WTC11 (cell line): ENCODE results near the gene MUC21. TPM values are rescaled to one million over a fixed set of nuclear protein-coding genes. Genes with fewer than 3 reads are reported as not detected.

ENCODE experiments used
- ATAC-seq: fragments of 200-7000 bp; cut with Tn5 transposase; 2 replicates; pipeline ENCODE4 v1.10.0; 2021; ENCODE audit warnings: mild to moderate bottlenecking, moderate library complexity
- CTCF ChIA-PET: fragments of 300-600 bp; sonication (Branson Sonifier 250); formaldehyde crosslinking; loops from one replicate; lab custom pipeline; 2021; ENCODE audit warnings: antibody characterized with exemption; lab: Charles Lee
- POLR2A ChIA-PET: fragments of 350-600 bp; sonication (Branson Sonifier 250); formaldehyde crosslinking; loops from one replicate; lab custom pipeline; 2021; ENCODE audit warnings: antibody characterized with exemption; lab: Charles Lee
- DNase-seq: peaks from one replicate; pipeline ENCODE4 v3.0.0; 2021; ENCODE audit warnings: low spot score
- H3K27ac Mint-ChIP-seq: 2 replicates; pipeline ENCODE4 v1.8.0; 2021; ENCODE audit warnings: mixed read lengths
- H3K27me3 Mint-ChIP-seq: 2 replicates; pipeline ENCODE4 v1.8.0; 2021; ENCODE audit warnings: low read depth, mild to moderate bottlenecking, moderate library complexity, mixed read lengths
- H3K36me3 Mint-ChIP-seq: 2 replicates; pipeline ENCODE4 v1.8.0; 2021; ENCODE audit warnings: mixed read lengths
- H3K4me1 Mint-ChIP-seq: 2 replicates; pipeline ENCODE4 v1.8.0; 2022; ENCODE audit warnings: mixed read lengths
- H3K4me3 Mint-ChIP-seq: 2 replicates; pipeline ENCODE4 v1.8.0; 2021; ENCODE audit warnings: mild to moderate bottlenecking, moderate library complexity, mixed read lengths
- H3K9me3 Mint-ChIP-seq: 2 replicates; pipeline ENCODE4 v1.8.0; 2021; ENCODE audit warnings: mixed read lengths
- ATF1 ChIP-seq: sonication (generic); formaldehyde crosslinking; IDR thresholded peaks from 2 replicates; pipeline ENCODE4 v1.8.1; 2023; ENCODE audit warnings: mild to moderate bottlenecking, moderate library complexity, missing genetic modification reagents
- CREB1 ChIP-seq: sonication (generic); formaldehyde crosslinking; IDR thresholded peaks from 2 replicates; pipeline ENCODE4 v1.8.0; 2023; ENCODE audit warnings: mild to moderate bottlenecking, missing genetic modification reagents
- EMX1 ChIP-seq: fragments of 250-450 bp; sonication (Bioruptor Pico); IDR thresholded peaks from 2 replicates; pipeline ENCODE4 v1.8.0; 2021; ENCODE audit warnings: mild to moderate bottlenecking
- ERG ChIP-seq: fragments of 250-450 bp; sonication (Bioruptor Pico); IDR thresholded peaks from 2 replicates; pipeline ENCODE4 v1.8.0; 2021; ENCODE audit warnings: mild to moderate bottlenecking
- ETV6 ChIP-seq: sonication (generic); formaldehyde crosslinking; IDR thresholded peaks from 2 replicates; pipeline ENCODE4 v1.8.1; 2022; ENCODE audit warnings: mild to moderate bottlenecking, missing genetic modification reagents
- FOXK1 ChIP-seq: sonication (generic); formaldehyde crosslinking; IDR thresholded peaks from 2 replicates; pipeline ENCODE4 v1.8.0; 2022; ENCODE audit warnings: mild to moderate bottlenecking, moderate library complexity, missing genetic modification reagents
- NR3C1 ChIP-seq: sonication (generic); formaldehyde crosslinking; conservative IDR thresholded peaks from 2 replicates; pipeline ENCODE4 v1.8.1; 2023; ENCODE audit warnings: low read depth, mild to moderate bottlenecking, missing genetic modification reagents
- PRRX2 ChIP-seq: fragments of 250-450 bp; sonication (Bioruptor Pico); IDR thresholded peaks from 2 replicates; pipeline ENCODE4 v1.8.0; 2021; ENCODE audit warnings: mild to moderate bottlenecking
- SMAD4 ChIP-seq: sonication (generic); formaldehyde crosslinking; IDR thresholded peaks from 2 replicates; pipeline ENCODE4 v1.8.0; 2022; ENCODE audit warnings: mild to moderate bottlenecking, missing genetic modification reagents
- TCF7 ChIP-seq: sonication (generic); formaldehyde crosslinking; IDR thresholded peaks from 2 replicates; pipeline ENCODE4 v1.8.0; 2022; ENCODE audit warnings: mild to moderate bottlenecking, low read depth, missing genetic modification reagents, moderate library complexity
- ZBTB21 ChIP-seq: sonication (generic); formaldehyde crosslinking; IDR thresholded peaks from 2 replicates; pipeline ENCODE4 v1.8.1; 2023; ENCODE audit warnings: mild to moderate bottlenecking, missing genetic modification reagents, borderline replicate concordance
- ZNF219 ChIP-seq: sonication (generic); formaldehyde crosslinking; IDR thresholded peaks from 2 replicates; pipeline ENCODE4 v1.8.0; 2023; ENCODE audit warnings: missing genetic modification reagents, mild to moderate bottlenecking, borderline replicate concordance
- ZNF263 ChIP-seq: sonication (generic); formaldehyde crosslinking; IDR thresholded peaks from 2 replicates; pipeline ENCODE4 v1.8.1; 2022; ENCODE audit warnings: low read depth, mild to moderate bottlenecking, moderate library complexity, missing genetic modification reagents
- ZNF281 ChIP-seq: sonication (generic); formaldehyde crosslinking; IDR thresholded peaks from 2 replicates; pipeline ENCODE4 v1.8.0; 2023; ENCODE audit warnings: mild to moderate bottlenecking, missing genetic modification reagents
- ZNF423 ChIP-seq: fragments of 250-450 bp; sonication (Bioruptor Pico); IDR thresholded peaks from 2 replicates; pipeline ENCODE4 v2.1.2; 2022; ENCODE audit warnings: mild to moderate bottlenecking, moderate library complexity
- total RNA-seq: library from RNA; stranded (reverse); gene quantifications from 3 replicates; pipeline ENCODE4 v1.2.3, GENCODE V29; 2021
- TF ChIP-seq, protein P1 (sequence below): sonication (generic); formaldehyde crosslinking; IDR thresholded peaks from 2 replicates; pipeline ENCODE4 v1.8.0; 2023; ENCODE audit warnings: missing genetic modification reagents
- TF ChIP-seq, protein P2 (sequence below): sonication (generic); formaldehyde crosslinking; conservative IDR thresholded peaks from 2 replicates; pipeline ENCODE4 v1.8.1; 2023; ENCODE audit warnings: mild to moderate bottlenecking, low read depth, missing genetic modification reagents, moderate library complexity

Gene MUC21
- total RNA-seq, 1 experiment from 2014 or later = not detected

- Mint-ChIP-seq H3K27me3 (peaks cover 74% of the 10 kb centered on the region), H3K36me3 (no peaks in the 10 kb centered on the region), H3K27ac (no peak overlapping the region), H3K4me1 (peaks cover 24% of the 10 kb centered on the region), H3K9me3 (peaks cover 32% of the 10 kb centered on the region), H3K4me3 (peak overlapping the region; percentile 64)
- ATAC-seq (peak; percentile 13; the same call in 1 of the 2 replicates), DNase-seq (no peak)
- ChIA-PET POLR2A (no interaction called here), CTCF (interaction anchor here (0.9 to 2.7 kb wide), 7 partner anchors 12 to 125 kb away, joined by 3 to 29 read pairs (median 6); partner anchors contain the start of gene VARS2)
- TF ChIP-seq NR3C1 (no peak), TCF7 (no peak), EMX1 (CRISPR knock-in tag) (no peak), FOXK1 (CRISPR knock-in tag) (no peak), PRRX2 (CRISPR knock-in tag) (no peak), ZNF219 (no peak), ETV6 (no peak), SMAD4 (CRISPR knock-in tag) (no peak), ATF1 (CRISPR knock-in tag) (no peak), ERG (CRISPR knock-in tag) (no peak), ZBTB21 (CRISPR knock-in tag) (no peak), ZNF263 (CRISPR knock-in tag) (no peak)
- TF ChIP-seq, protein P1, sequence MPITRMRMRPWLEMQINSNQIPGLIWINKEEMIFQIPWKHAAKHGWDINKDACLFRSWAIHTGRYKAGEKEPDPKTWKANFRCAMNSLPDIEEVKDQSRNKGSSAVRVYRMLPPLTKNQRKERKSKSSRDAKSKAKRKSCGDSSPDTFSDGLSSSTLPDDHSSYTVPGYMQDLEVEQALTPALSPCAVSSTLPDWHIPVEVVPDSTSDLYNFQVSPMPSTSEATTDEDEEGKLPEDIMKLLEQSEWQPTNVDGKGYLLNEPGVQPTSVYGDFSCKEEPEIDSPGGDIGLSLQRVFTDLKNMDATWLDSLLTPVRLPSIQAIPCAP = no peak
- TF ChIP-seq, protein P2, sequence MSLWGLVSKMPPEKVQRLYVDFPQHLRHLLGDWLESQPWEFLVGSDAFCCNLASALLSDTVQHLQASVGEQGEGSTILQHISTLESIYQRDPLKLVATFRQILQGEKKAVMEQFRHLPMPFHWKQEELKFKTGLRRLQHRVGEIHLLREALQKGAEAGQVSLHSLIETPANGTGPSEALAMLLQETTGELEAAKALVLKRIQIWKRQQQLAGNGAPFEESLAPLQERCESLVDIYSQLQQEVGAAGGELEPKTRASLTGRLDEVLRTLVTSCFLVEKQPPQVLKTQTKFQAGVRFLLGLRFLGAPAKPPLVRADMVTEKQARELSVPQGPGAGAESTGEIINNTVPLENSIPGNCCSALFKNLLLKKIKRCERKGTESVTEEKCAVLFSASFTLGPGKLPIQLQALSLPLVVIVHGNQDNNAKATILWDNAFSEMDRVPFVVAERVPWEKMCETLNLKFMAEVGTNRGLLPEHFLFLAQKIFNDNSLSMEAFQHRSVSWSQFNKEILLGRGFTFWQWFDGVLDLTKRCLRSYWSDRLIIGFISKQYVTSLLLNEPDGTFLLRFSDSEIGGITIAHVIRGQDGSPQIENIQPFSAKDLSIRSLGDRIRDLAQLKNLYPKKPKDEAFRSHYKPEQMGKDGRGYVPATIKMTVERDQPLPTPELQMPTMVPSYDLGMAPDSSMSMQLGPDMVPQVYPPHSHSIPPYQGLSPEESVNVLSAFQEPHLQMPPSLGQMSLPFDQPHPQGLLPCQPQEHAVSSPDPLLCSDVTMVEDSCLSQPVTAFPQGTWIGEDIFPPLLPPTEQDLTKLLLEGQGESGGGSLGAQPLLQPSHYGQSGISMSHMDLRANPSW = no peak
These were observed 28.7 kb upstream of the MUC21 start for GRCh38 chr6:30954631-30955366.

DNA sequence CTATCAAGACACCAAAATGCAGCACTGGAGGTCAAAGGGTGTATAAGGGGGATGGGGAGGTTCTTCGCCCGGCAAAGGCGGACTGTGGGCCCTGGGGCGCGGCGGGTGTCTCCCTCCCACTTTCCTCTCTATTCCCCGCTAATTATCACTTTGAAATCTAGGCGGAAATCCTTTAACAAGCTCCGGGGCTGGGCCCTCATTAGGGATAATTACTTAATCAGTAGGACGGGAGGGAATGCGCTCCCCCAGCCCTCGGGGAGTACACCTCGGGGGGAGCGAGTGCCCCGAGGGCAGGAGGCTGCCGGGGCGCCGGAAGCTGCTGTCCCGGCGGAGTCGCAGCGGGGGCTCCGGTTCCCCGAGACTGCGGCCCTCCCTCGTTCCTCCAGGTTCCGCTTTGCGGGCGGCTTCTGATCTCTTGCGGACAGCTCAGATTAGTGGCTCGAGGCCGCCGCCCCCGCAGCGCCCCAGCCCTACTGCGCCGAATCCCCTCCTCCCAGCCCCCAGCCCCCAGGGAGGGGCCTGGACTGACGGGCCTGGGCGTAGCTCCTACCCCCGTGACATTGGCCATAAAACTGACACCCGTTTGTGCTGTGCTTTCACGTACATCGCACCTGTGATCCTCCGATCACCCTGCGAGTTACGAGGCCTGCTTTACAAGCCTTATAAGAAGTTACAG is 28.0 kb upstream of the MUC21 start:
- DNase-seq = peak; percentile 80
- peak overlapping the region; percentile 64 for H3K4me3 Mint-ChIP-seq
- CTCF ChIA-PET = interaction anchor here (0.7 to 2.7 kb wide), 11 partner anchors 13 to 132 kb away, joined by 3 to 29 read pairs (median 6); partner anchors contain the start of gene VARS2
- TF ChIP-seq ZNF281 = 0 out of 2 replicates have a peak, but pooled peaks have one; percentile 61
- no peak for TF ChIP-seq CREB1 (CRISPR knock-in tag)
- TF ChIP-seq ZNF423 (CRISPR knock-in tag) = peak; percentile 8; the same call in 1 of the 2 replicates
- TF ChIP-seq, all 79 proteins: peak for 2
- no peaks in the 10 kb centered on the region for H3K36me3 Mint-ChIP-seq
- H3K27ac Mint-ChIP-seq = no peak overlapping the region
- POLR2A ChIA-PET = no interaction called here
- H3K27me3 Mint-ChIP-seq = peaks cover 69% of the 10 kb centered on the region
- H3K4me1 Mint-ChIP-seq = peaks cover 24% of the 10 kb centered on the region
- ATAC-seq = peak; percentile 82
- H3K9me3 Mint-ChIP-seq = peaks cover 25% of the 10 kb centered on the region
